ENCODE results near the gene SOX18. TPM values are rescaled to one million over a fixed set of nuclear protein-coding genes. Genes with fewer than 3 reads are reported as not detected.

Gene SOX18
- total RNA-seq, 8 experiments from 2014 or later: 0.05 to 0.54 (median 0.21) TPM; not detected in 2

DNA sequence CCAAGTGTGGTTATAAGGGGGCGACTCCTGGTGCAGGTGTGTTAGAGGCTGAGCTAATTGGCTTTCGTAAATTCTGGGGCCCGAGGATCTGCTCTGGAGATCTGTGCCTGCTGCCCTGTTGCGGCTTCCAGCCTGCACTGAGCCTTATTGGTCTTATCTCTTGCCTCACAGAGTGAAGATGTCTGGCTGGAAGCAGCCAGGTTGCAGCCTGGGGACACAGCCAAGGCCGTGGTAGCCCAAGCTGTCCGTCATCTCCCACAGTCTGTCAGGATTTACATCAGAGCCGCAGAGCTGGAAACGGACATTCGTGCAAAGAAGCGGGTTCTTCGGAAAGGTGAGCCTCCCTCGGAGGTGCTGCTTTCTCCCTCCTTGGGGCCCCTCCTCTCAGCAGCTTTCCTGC is 48.5 kb downstream of the SOX18 start:
- in situ Hi-C loops (cut with MboI; ENCODE audit: low pct_unique_long_range_greater_than_20kb in 2 of 9, low sequenced_read_pairs in 9 of 9, unreplicated experiment in 9 of 9): no loop called here
- Histone ChIP-seq H3K4me1 (replicated peaks in 1 of 2) (no peaks in the 10 kb centered on the region), H3K4me3 (no peak overlapping the region), H3K27ac (no peak overlapping the region)
- ATAC-seq (replicated peaks in 6 of 8): no peak
- WGBS, 10 experiments: 80 to 100% (median 96%) methylated on average over 1 to 6 of the region's 12 CpGs; no CpG with 5 or more reads in 3 of the 10 experiments

Other genes with a start within 250 kb of the SOX18 start
- 10 to 100 TPM in 5 of 8 experiments, 1 to 10 TPM in 3; 2.2 to 23.5 (median 16.2) TPM for gene ZBTB46, start 218.4 kb downstream of the SOX18 start, total RNA-seq
- under 1 TPM in 1 of 8 experiments, not detected in 7; 0.60 TPM for gene ABHD16B, start 188.1 kb downstream of the SOX18 start, total RNA-seq
- 100 to 1,000 TPM in 1 of 8 experiments, 10 to 100 TPM in 7; 41.3 to 108 (median 70.4) TPM for gene TPD52L2, start 184.4 kb downstream of the SOX18 start, total RNA-seq
- gene DNAJC5, start 154.5 kb downstream of the SOX18 start, total RNA-seq: 10 to 100 TPM; 31.7 to 80.7 (median 41.5) TPM
- gene UCKL1, start 93.2 kb downstream of the SOX18 start, total RNA-seq: 10 to 100 TPM; 15.5 to 59.3 (median 24.6) TPM
- 10 to 100 TPM in 7 of 8 experiments, 1 to 10 TPM in 1; 9.3 to 27.9 (median 16.3) TPM for gene ZNF512B, start 79.7 kb downstream of the SOX18 start, total RNA-seq
- gene SAMD10, start 70.0 kb downstream of the SOX18 start, total RNA-seq: 1 to 10 TPM in 7 of 8 experiments, under 1 TPM in 1; 0.51 to 9.5 (median 6.1) TPM
- gene PRPF6, start 68.5 kb downstream of the SOX18 start, total RNA-seq: 10 to 100 TPM; 38.2 to 97.9 (median 64.2) TPM
- gene C20orf204, start 13.5 kb downstream of the SOX18 start, total RNA-seq: 1 to 10 TPM in 4 of 8 experiments, under 1 TPM in 4; 0.61 to 2.5 (median 1.0) TPM
- 10 to 100 TPM; 22.4 to 70.3 (median 37.1) TPM for gene TCEA2, start 13.6 kb upstream of the SOX18 start, total RNA-seq
- gene RGS19, start 29.9 kb upstream of the SOX18 start, total RNA-seq: 1 to 10 TPM in 7 of 8 experiments, under 1 TPM in 1; 0.92 to 8.8 (median 3.3) TPM
- 1 to 10 TPM in 4 of 8 experiments, under 1 TPM in 4; 0.15 to 3.1 (median 1.5) TPM for gene OPRL1, start 30.4 kb upstream of the SOX18 start, total RNA-seq
- under 1 TPM in 2 of 8 experiments, not detected in 6; 0.52 to 0.76 TPM for gene LKAAEAR1, start 34.8 kb upstream of the SOX18 start, total RNA-seq
- gene NPBWR2, start 57.9 kb upstream of the SOX18 start, total RNA-seq: 1 to 10 TPM in 1 of 8 experiments, under 1 TPM in 3, not detected in 4; 0.11 to 1.3 (median 0.48) TPM
- 10 to 100 TPM in 4 of 8 experiments, 1 to 10 TPM in 1, under 1 TPM in 3; 0.10 to 42.7 (median 14.0) TPM for gene MYT1, start 114.8 kb upstream of the SOX18 start, total RNA-seq
- gene PCMTD2, start 206.1 kb upstream of the SOX18 start, total RNA-seq: 10 to 100 TPM; 24.1 to 68.5 (median 32.7) TPM

All from motor neuron (in vitro differentiated cells).